ENCODE data around the gene RNF207. TPM values are rescaled to one million over a fixed set of nuclear protein-coding genes. Genes with fewer than 3 reads are reported as not detected.

RNF207 gene
- total RNA-seq, 1 donor from 2014 or later: 53.5 TPM

DNA sequence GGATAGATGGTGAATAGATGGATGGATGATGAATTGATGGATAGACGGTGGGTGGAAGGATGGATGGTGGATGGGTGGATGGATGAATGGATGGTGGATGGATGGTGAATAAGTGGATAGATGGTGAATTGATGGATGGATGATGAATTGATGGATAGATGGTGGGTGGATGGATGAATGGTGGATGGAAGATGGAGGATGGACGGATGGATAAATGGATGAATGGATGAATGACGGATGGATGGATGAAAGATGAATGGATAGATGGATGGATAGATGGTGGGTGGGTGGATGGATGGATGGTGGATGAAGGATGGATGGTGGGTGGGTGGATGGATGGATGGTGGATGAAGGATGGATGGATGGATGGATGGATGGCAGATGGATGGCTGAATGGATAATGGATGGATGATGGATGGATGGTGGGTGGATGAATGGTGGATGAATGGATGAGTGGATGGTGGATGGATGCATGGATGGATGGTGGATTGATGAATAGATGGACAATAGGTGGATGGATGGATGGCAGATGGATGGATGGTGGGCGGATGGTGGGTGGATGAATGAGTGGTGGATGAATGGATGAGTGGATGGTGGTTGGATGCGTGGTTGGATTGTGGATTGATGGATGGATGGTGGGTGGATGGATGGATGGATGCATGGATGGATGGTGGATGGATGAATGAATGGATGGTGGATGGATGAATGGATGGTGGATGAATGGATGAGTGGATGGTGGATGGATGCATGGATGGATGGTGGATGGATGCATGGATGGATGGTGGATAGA is 31.1 kb upstream of the RNF207 start:
- DNase-seq (ENCODE audit: low read depth): no peak

DNA sequence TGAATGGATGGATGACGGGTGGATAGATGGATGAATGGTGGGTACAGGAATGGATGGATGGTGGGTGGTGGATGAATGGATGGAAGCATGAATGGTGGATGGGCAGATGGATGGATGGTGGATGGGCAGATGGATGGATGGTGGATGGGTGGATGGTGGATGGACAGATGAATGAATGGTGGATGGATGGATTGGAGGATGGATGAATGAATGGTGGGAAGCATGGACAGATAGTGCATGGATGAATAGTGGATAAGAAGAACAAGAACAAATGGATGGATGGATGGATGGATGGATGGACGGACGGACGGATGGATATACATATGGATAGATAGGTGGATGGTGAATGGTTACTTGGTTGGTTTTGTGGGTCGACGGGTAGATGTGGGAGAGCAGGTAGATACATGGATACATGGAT is 30.5 kb upstream of the RNF207 start:
- DNase-seq (ENCODE audit: low read depth): no peak

DNA sequence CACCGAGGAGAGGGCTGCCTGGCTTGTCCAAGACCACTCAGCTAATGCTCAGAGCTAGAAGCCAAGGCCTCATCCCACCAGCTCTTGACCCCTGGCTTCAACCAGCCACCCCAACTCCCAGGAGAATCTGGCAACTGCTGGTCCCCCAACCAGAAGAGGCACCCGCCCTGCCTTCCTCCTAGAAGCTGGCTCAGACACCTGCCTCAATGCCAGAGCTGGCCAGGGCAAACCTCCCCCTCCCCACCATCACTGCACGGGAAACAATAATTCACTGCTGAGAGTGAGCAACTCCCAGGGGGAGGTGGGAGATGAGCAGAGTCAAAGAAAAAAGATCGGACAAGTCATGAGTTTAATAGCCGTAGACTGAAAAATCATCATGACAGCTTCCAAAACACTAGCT is 29.1 kb upstream of the RNF207 start:
- DNase-seq (ENCODE audit: low read depth): no peak

DNA sequence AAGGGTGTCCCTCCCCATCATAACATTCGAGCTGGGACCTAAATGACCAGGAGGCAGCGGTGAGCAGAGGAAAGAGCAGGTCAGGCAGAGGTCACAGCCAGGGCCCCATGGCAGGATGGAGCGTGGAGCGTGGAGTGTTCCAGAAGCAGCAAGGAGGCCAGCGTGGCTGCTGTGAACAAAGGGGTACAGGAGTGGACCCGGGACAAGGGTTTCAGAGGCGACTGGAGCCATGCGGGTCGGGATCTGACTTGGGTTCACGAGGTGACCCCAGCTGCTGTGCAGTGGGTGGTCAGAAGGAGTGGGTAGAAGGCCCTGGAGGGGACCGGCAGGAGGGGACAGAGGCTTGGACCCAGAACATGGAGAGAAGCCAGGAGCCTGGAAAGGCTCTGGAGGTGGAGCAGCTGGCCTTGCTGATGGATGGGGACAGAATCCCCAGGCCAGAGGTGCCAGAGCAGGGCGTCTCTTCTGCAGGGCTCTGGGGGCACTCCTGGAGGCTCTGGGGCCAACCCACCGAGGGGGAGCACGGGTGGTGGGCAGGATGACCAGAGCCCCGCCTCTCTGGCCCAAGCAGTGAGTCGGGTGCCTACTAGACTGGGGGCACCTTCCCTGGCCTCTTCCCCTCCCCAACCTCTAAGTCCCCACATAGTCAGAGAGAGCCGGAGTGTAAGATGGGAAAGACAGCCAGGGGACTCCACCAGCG is 28.1 kb upstream of the RNF207 start:
- DNase-seq (ENCODE audit: low read depth): no peak

DNA sequence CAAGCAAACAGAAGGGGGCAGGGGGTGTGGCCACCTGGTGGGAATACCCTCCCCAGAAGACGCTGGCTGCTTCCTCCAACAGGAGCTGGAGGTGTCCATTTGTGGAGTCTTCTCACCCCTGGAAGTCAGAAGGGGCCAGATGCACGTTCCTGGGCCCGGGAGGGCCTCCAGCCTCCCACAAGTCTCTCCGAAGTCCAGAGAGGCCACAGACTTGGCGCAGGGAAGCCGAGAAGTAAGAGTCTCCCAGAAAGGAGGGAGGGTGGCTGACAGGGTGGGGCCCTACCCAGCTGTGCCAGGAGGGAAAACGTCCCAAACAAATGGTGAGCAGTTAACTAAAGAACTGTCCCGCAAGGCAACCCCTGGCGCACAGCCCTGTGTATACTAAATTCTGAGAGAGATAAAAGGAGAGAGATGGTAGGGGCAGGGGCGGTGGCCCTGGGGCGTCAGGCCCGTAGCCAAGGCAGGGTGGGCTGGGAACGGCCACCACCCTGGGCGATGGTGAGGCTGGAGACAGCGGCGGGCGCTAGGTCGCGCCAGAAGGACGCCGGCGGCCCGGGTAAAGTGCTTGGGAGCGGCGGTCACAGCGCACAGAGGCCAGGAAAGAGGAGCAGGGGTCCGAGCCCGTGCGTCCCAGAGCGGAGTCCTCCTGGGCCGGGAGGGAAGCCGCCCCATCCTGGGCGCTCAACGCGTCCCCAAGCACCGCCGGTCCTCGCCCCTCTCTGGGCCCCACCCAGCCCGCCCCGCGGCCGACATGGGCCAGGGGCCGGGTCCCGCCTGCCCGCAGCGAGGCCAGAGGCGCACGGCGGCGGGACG is 27.0 kb upstream of the RNF207 start:
- DNase-seq (ENCODE audit: low read depth): no peak

DNA sequence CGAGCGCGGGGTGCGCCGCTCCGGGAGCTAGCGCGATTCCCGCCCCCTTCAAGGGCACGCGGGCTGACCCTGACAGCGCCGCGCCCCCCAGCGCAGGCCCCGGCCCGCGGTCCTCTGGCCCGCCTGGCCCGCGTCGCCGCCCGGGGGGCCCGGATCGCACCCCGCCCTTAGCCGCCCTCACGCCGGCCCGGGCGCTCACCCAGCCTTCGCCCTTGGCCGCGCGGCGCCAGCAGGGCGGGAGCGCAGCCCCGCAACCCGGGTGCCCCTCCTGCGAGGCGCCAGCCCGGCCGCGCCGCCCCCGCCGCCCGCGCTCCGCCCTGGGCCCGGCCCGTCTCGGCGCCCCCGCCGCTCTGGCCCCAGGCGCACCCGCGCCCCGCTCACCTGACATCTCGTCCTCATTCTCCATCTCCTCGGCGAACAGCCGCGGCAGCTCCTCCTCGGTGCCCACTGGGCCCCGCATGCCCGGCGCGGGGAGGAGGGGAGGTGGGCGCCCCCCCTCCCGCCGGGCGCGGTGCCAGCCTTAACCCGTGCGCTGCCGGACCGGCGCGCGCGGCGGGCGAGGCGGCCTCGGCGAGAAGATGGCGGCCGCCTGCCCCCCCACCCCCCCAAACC is 26.2 kb upstream of the RNF207 start:
- DNase-seq (ENCODE audit: low read depth): no peak

DNA sequence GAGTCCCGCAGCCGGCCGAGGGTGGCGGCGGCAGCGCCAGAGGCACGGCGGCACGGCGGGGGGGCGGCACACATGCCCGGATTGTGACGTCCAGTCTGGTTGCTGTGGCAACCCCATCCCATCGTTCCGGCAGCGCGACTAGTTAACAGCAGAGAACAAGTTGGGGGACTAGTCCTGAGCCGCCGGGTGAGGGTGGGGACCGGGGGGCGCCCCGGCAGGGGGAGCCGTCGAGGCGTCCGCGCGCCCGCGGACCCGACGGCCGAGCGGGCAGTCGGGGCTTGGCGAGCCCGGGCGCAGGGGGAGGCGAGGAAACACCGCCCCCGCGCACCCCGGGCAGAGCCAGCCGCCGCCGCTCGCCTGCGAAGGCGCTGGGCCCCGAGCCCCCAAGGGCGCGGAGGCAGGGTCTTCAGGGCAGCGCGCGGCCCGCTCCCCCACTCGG is 25.6 kb upstream of the RNF207 start, which contains the start of gene CHD5:
TSS of gene CHD5 (minus strand) at position 54 of the 439 bp plus-strand sequence. CDS start 298 bp downstream, outside the sequence.
- DNase-seq (ENCODE audit: low read depth): no peak

DNA sequence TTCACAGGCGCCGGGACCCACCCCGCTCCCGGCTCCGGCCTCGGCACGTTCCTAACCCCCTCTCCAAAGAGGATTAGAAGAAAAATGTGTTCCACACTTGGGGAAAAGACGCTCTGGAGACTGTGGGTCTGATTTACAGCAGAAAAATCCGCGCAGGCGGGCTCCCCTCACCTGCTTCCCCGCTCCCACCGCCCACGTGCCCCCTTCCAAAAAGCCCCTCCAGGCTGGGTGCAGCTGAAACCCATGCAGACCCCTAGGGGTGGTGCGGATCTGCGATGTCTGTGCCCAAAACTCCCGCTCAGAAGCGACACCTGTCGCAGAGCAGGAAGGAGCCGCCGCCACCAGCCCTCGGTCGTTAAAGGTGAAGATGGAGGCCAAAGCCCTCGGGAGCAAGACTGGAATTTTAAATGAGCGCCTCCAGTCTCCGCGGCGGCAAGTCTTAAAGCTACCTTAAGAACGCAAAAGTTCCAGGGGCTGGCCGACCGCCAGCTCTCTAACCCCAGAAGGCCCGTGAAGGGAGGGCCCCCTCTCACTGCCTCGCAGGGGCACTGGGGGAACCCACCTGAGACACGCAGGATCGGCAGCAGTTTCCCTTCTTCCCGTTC is 25.1 kb upstream of the RNF207 start:
- no peak for DNase-seq (ENCODE audit: low read depth)

DNA sequence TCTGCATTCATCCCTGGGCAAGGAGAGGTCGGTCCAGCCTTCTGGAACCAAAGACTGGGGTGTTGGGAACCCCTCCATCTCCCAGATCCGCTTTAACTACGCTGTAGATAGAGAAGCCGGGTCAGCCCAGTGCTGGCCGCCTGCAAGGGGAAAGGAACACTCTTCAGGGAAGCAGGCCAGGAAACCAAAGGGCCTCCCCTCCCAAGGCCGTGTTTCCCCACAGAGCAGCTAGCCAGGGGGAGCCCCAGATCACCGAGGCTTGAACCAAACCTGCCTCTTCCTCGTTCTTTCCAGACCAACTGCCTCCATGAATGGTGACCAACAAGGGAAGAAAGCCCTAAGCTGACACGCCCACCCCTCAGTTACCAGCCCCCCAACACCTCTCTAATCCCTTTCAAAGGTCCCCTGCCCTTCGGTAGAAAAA is 24.6 kb upstream of the RNF207 start:
- no peak for DNase-seq (ENCODE audit: low read depth)

DNA sequence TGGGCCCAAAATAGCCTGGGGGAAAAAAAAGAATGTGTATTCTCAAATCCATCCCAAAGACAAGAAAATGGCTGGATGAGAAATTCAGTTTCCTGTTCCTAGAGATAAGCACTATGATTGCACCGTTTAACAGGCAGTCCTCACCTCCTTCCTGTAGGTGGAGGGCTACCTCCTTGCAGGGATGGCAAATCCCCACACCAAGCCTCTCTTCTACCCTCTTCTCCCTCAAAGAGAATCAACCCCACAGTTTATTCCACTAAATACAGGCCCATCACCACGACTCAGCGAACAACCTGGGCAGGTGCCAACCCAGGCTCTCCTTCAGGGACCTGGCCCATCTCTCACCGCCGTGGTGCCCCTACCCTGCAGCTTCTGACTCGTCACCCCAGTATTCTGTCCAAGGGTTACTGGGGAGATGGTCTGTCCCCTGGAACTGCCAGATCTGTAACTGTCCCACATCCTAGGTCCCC is 22.4 kb upstream of the RNF207 start:
- no peak for DNase-seq (ENCODE audit: low read depth)

DNA sequence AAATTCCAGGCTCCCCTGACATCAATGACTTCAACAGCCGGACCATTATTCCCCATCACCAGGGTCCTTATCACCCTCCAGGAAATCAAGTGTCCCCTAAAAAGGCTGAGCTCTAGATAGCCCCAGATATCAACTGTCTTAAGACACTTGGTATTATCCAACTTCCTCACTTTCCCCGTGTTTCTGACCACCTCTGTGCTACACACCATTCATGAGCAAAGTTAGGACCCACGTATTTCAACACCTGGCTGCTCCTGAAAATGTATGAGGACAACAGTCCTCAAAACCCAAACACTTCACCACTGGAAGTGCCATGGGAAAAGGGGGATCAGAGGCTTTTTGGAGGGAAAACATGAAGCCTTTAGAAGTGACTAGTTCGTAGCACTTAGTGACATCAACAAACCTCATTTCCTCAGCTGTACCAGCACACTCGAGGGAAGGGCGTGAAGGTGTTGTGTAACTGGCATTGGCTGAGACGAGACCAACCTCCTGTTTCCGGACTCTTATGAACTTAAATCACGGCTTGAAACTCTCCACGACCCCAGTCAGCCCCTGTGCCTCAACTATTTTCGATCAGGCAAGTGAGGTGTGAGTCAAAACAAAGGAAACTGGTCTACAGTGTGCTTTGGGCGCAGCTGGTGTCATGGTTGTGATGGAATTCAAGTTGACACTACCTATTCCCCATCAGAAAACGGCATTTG is 21.7 kb upstream of the RNF207 start:
- no peak for DNase-seq (ENCODE audit: low read depth)

DNA sequence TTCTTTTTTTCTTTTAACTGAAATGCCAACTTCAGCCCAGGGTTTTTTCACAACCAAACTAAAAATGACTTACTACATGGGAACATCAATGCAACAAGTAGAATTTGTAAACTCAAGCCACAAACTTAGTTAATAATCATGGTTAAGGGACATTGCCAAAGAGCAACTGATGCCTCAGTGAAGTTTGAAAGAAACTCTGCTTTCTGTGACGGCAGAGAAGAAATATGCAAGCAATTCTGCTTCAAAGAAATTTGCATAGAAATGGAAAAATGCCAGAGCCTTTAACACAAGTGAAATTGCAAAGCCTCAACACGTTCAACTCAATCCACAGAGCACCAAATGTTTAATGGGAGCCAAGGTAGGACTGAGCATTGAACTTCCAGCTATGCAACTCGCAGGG is 20.8 kb upstream of the RNF207 start:
- peak; percentile 87 for DNase-seq (ENCODE audit: low read depth)

DNA sequence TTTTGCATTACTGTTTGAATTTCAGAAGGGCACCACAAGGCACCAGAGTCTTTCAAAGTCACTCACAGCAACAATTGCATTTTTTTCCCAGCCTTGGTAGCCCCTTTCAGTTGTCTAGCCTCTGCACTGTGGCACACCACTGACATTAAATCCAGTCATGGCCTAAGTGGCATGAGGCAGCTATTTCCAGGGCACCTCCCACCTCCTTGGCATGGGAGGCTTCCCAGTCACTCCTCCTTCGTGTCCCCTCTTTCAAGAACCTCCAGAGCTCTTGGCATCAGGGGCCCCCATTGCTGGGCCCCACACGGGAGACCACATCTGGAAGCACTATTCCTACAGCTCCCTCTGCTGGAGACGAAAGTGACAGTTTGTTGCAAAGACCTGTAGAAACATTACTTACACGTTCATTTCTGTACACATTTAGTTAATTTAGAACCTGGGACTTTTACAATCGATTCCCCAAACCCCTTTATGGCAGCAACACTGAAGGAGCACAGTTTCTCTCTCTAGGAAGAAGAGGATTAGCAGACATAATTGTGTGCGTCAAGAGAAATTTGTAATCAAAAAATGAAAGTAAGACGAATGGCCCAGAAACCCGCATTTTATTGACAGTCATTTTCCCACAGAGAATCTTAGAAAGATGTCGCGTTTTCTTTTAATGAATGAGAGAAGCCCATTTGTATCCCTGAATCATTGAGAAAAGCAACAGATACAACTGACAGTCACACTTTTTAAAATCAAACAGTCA is 20.1 kb upstream of the RNF207 start:
- no peak for DNase-seq (ENCODE audit: low read depth)

DNA sequence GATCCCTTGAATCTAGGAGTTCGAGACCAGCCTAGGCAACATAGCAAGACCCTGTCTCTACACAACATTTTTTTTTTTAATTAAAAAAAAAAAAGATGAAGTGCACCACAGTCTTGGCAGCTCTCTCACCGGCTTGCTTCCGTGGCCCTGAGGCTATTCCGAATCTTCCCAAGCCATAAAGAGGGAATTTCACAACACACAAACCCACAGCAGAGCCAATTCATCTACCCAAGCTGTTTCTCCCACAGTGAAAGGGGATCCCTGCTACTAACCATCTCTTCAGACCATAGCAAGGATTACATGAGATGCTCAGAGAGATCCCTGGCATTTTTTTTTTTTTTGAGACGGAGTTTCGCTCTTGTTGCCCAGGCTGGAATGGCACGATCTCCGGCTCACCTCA is 17.5 kb upstream of the RNF207 start:
- DNase-seq (ENCODE audit: low read depth): no peak

DNA sequence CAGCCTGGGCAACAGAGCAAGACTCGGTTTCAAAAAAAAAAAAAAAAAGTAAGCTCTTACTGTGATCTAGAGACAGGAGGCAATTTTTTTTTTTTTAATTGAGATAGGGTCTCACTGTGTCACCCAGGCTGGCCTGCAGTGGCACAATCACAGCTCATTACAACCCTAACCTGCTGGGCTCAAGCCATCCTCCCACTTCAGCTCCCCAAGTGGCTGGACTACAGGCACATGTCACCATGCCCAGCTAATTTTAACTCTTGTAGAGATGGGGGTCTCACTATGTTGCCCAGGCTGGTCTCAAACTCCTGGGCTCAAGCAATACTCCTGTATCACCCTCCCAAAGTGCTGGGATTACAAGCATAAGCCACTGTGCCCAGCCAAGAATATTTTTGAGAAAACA is 14.0 kb upstream of the RNF207 start:
- DNase-seq (ENCODE audit: low read depth): no peak

DNA sequence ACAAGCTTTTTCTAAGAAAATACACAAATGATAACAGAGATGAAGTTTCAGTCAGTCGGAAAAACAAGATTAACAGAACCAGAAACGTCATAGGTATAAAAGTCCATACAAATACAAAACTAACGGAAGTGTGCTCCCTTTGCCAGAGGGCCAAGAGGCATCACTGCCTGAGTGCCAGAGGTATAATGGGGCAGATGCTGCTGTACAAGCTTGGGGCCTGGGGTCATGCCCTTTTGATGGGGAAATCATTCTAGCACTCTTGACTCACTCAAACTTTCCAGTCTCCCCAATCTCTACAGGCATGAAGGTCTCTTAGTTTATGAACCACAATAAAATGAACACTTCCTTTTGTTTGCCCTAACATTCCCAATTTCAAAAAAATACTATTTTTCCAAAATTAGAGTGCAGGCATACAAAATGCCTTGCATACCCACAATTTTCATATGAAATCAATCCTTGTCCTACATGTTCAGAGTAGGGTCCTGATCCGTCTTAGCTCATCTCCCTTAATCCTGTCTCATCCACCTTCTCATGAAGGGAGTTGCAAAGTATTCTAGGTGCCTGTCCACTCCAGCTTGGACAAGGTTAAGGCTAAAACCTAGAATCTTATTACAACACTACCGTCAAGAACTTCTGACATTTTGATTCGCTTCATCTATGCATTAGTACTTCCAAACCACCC is 8.0 kb upstream of the RNF207 start:
- no peak for DNase-seq (ENCODE audit: low read depth)

DNA sequence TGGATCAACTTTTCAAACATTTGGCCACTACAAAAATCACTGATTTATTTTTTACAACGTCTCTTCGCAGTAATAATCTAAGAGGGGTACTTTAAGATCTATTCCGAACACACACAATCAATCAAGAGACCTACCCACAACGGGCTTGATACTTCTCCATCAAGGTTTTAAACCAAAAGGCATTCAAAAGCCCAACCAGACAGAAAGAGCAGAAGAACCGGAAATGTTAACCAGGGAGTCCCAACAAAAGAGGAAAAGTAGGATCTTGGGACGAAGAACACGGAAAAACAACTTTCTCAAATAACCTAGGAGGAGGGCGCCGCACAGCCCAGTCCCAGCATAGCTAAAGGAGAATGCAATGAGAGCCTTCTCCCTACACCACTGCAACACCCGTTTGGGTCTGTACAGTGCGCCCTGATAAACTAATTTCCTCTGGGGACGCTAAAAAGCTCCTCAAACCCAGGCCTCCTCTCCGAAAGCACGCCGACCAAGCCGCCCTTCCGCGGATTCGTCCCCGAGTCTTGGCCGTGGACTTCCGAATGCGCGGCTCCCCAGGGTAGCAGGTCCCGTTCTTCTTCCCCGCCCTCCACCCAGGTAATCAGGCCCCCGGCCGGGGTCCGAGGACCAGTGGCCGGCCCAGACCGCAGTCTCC is 7.1 kb upstream of the RNF207 start:
- no peak for DNase-seq (ENCODE audit: low read depth)

DNA sequence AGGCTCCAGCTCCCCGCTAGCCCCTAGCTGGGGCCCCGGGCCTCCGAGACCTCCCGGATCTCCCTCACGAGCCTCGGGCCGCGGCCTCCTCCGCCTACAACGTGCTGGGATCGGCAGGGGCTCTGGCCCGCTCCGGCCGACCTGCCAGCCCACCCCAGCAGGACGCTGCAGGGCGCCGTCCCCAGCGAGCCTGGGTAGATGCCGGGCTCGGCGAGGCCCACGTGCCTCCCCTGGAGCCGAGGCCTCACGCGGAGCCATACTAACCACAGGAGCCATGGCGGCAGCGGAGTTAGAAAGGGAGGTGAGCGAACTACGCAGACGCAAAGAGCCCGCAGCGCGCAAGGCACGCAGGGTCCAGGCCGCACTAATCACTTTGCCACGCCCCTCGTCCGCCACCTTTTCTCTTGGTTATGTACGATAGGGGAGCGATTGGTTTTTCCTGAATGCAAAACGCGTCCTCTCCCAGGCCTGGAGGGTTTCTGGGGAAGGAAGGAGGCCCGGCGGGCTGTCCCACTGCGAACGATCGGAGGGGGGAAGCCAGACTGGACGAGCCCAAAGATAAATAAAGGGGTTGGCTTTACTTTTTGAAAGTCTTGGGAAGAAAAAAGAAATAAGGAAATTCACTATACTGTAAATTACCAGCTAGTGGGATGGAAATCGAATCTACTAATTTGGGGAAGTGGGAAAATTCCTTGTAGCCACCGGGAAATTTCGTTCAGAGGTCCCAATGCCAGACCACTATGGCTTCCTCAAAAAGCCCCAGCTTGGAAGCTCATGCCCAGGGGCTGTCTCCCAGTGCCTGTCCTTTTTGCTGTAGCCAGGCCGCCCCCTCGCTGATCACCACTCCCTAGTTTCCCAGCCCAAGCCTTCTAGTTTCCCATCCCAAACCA is 6.4 kb upstream of the RNF207 start, which contains the start of gene RPL22:
TSS of gene RPL22 (minus strand) at position 298 of the 890 bp plus-strand sequence. CDS start at position 276, 22 bp downstream.
- peak; percentile 97 for DNase-seq (ENCODE audit: low read depth)

Data from renal cortical epithelial cell (primary cell).